ENCODE results near the gene NCKAP5. TPM values are rescaled to one million over a fixed set of nuclear protein-coding genes. Genes with fewer than 3 reads are reported as not detected.

NCKAP5 gene
- total and polyA plus RNA-seq, 9 of the 15 experiments (the other 6 are each of a cell fraction or from before 2014, with no cell fraction given), result not detected

DNA sequence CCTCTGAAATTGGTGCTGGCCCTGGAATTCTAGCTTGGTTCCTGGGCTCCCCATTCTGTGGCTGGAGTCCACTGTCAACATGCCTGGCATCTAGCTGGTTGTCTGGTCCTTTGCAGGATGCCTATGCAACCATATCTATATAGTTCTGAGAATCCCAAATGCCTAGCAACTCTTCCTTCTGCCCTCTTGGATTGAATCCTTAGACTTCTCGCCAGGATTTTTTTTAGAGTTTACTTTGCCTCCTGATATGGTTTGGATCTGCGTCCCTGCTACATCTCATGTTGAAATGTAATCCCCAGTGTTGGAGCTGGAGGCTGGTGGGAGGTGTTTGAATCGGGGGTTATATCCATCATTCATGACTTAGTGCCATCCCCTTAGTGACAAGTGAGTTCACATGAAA, 833.3 kb downstream of the NCKAP5 start:
- intact Hi-C loops (cut with micrococcal nuclease), result no loop called here

More for the DNA sequence above, 833.3 kb downstream of the NCKAP5 start:
- DNase-seq (ENCODE audit: extremely low read depth in 1 of 4, low spot score in 3 of 4) (no peak), FAIRE-seq (no peak), ATAC-seq (no peak)
- no peaks in the 10 kb centered on the region for H3K9me3 ChIP-seq (replicated peaks; ENCODE audit: control insufficient read depth, insufficient read depth, low read depth, low read length)
- no peak overlapping the region for H3K9ac ChIP-seq (ENCODE audit: insufficient read depth in 1 of 2, low read depth in 2 of 2, low read length in 2 of 2)
- H3K4me1 ChIP-seq (replicated peaks in 1 of 2; ENCODE audit: control insufficient read depth in 2 of 2, insufficient read depth in 2 of 2, low read length in 2 of 2), result no peaks in the 10 kb centered on the region
- no peak overlapping the region for H2AFZ ChIP-seq (ENCODE audit: low read depth, low read length)
- in situ Hi-C loops (cut with MboI), result no loop called here
- no peaks in the 10 kb centered on the region for H3K9me1 ChIP-seq (ENCODE audit: control insufficient read depth, insufficient read depth, low read length)
- H3K27ac ChIP-seq (ENCODE audit: extremely low read depth, low read depth, low read length), result no peak overlapping the region
- no peak overlapping the region for H3K4me2 ChIP-seq (ENCODE audit: insufficient read depth, low read length)
- BruUV-seq (replicated peaks), result no TSS peak
- H3K4me3 ChIP-seq, result no peak overlapping the region
- ChIA-PET CTCF (ENCODE audit: low intra/inter-chr PET ratio) (no interaction called here), POLR2A (interaction anchor here (1.2 kb wide), 1 partner anchor 10 kb away, joined by 3 read pairs; no protein-coding TSS in a partner anchor)
- H3K36me3 ChIP-seq (ENCODE audit: control insufficient read depth, insufficient read depth, low read length), result no peaks in the 10 kb centered on the region
- no peaks in the 10 kb centered on the region for H3K27me3 ChIP-seq (ENCODE audit: control insufficient read depth in 2 of 2, insufficient read depth in 2 of 2, low read length in 2 of 2)
- 0% methylated on average over 3 of the region's 3 CpGs for WGBS (ENCODE audit: insufficient coverage, low coverage, missing lambda C conversion rate)
- TF ChIP-seq, protein P1, sequence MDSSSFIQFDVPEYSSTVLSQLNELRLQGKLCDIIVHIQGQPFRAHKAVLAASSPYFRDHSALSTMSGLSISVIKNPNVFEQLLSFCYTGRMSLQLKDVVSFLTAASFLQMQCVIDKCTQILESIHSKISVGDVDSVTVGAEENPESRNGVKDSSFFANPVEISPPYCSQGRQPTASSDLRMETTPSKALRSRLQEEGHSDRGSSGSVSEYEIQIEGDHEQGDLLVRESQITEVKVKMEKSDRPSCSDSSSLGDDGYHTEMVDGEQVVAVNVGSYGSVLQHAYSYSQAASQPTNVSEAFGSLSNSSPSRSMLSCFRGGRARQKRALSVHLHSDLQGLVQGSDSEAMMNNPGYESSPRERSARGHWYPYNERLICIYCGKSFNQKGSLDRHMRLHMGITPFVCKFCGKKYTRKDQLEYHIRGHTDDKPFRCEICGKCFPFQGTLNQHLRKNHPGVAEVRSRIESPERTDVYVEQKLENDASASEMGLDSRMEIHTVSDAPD (CRISPR knock-in tag; IDR thresholded peaks at IDR 0.05), result no peak
- TF ChIP-seq, protein P2, sequence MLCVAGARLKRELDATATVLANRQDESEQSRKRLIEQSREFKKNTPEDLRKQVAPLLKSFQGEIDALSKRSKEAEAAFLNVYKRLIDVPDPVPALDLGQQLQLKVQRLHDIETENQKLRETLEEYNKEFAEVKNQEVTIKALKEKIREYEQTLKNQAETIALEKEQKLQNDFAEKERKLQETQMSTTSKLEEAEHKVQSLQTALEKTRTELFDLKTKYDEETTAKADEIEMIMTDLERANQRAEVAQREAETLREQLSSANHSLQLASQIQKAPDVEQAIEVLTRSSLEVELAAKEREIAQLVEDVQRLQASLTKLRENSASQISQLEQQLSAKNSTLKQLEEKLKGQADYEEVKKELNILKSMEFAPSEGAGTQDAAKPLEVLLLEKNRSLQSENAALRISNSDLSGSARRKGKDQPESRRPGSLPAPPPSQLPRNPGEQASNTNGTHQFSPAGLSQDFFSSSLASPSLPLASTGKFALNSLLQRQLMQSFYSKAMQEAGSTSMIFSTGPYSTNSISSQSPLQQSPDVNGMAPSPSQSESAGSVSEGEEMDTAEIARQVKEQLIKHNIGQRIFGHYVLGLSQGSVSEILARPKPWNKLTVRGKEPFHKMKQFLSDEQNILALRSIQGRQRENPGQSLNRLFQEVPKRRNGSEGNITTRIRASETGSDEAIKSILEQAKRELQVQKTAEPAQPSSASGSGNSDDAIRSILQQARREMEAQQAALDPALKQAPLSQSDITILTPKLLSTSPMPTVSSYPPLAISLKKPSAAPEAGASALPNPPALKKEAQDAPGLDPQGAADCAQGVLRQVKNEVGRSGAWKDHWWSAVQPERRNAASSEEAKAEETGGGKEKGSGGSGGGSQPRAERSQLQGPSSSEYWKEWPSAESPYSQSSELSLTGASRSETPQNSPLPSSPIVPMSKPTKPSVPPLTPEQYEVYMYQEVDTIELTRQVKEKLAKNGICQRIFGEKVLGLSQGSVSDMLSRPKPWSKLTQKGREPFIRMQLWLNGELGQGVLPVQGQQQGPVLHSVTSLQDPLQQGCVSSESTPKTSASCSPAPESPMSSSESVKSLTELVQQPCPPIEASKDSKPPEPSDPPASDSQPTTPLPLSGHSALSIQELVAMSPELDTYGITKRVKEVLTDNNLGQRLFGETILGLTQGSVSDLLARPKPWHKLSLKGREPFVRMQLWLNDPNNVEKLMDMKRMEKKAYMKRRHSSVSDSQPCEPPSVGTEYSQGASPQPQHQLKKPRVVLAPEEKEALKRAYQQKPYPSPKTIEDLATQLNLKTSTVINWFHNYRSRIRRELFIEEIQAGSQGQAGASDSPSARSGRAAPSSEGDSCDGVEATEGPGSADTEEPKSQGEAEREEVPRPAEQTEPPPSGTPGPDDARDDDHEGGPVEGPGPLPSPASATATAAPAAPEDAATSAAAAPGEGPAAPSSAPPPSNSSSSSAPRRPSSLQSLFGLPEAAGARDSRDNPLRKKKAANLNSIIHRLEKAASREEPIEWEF (CRISPR knock-in tag; IDR thresholded peaks at IDR 0.05), result no peak
- H4K20me1 ChIP-seq (replicated peaks; ENCODE audit: control insufficient read depth, insufficient read depth, low read length), result no peaks in the 10 kb centered on the region
- no peaks in the 10 kb centered on the region for H3K79me2 ChIP-seq (ENCODE audit: control insufficient read depth, insufficient read depth, low read length)

All from K562 (cell line).